UCSD-AML1 (cell line): ENCODE results near the gene ZBTB32.
A peak's percentile ranks its signal among the peaks of the same experiment; 100 is the strongest.

Experiments
- DNase-seq: peaks from one replicate; lab custom pipeline; 2025; ENCODE audit not compliant: unreplicated experiment; lab: John Stamatoyannopoulos, UW

Gene ZBTB32

GRCh38 chr19:35695895-35696422, 8.4 kb upstream of the ZBTB32 start:
- DNase-seq = no peak

DNA sequence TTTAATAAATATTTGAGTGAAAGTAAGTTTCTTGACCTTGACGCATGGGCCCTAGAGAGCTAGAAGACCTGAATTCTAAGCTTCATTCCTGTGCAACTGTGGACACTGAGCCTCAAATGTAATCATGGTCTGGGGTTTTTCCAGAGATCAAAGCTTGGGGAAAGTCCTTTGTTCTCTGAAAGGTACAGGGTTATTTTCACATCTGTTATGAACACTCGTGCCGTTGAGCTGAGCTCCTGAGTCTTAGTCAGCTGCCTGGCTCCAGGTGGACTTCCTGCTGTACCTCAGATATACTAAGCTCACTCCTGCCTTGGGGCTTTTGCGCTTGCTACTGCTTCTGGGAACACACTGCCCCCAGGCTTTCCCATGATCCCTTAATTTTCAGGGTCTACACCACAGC, 7.5 kb upstream of the ZBTB32 start:
- DNase-seq = no peak

- DNase-seq = peak; percentile 90
Observed at GRCh38 chr19:35702223-35703012, 1.9 kb upstream of the ZBTB32 start.

- no peak for DNase-seq
Observed at GRCh38 chr19:35703343-35703742, 1.0 kb upstream of the ZBTB32 start.

DNA sequence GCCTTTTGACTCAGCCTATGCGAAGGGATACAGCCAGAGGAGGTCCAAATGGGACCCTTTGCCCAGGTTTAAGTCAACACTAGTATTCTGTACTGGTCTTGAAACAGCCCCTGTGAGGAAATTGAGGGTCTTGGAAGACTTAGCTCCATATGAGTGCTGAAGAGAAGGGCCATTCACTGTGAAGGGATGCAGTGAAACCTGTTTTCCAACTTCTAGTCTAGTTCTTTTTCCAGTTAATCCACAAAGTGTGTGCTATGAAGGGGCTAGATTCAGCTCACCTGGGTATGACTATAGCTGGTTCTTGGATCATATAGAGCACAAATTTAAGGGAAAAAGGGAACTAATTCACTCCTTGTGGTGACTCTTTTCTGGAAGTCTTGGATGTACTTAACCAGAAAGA, 4.0 kb downstream of the ZBTB32 start:
- no peak for DNase-seq

- no peak for DNase-seq
Observed at GRCh38 chr19:35710784-35711723, 6.7 kb downstream of the ZBTB32 start.

DNA sequence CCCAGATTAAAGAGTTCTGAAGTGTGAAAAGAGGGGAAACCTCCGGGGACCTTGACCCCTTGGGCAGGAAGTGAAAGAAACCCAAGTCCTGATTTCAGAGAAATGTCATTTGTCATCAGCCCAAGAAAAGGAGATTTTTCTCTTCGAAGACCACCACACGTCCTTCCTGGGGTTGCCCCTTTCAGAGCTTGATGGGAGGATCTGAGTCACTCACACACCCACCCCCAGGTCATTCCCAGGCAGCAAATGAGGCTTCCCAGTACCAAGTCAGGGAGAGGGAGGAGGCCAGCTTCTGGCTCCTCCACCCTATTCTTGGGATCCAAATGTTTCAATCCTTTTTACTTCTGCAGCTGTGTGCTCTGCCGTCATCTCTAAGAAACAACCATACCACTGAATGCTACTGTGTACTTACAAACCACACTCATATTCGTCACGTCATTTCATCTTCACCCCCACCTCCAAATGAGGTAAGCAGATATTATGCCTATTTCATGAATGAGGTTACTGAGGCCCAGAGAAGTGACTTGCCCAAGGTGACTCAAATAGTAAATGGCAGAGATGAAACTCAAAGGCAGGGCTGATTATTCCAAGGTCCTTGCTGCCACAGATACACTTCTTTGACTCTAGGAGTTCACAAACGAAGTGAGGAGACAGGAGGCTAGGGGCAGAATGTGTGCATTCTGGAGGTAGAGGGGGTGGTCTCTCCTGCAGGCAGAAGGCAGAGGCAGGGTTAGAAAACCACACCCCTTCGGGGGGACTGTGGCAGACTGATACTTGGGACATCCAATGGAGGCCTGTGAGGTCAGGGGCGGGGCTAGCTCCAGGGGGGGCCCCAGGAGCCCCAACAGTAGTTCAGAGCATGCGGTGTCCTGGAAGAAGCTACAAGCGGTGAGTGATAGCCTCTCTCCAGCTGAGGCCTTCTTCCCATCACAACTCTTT, 8.5 kb downstream of the ZBTB32 start:
- DNase-seq = no peak

GRCh38 chr19:35713506-35713850, 9.1 kb downstream of the ZBTB32 start:
- no peak for DNase-seq

- no peak for DNase-seq
Observed at GRCh38 chr19:35713904-35714495, 9.6 kb downstream of the ZBTB32 start.

- no peak for DNase-seq
Observed at GRCh38 chr19:35714601-35715354, 10.4 kb downstream of the ZBTB32 start.

DNA sequence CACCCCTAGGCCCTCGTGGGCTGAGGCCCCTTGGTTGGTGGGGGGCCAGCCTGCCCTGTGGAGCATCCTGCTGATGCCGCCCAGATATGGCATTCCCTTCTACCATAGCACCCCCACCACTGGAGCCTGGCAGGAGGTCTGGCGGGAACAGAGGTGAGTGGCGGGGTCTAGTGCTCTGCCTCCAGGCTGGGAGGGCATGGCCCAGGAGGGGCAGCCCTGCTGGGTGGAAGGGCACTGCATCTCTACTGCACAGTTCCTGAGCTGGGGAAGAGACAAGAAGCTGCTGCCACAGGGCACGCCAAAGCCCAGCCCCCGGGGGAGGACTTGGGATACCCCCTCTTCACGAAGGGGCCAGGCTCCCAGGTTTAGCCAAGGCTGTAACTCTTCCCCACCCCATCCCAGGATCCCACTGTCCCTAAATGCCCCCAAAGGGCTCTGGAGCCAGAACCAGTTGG, 11.0 kb downstream of the ZBTB32 start:
- no peak for DNase-seq

DNA sequence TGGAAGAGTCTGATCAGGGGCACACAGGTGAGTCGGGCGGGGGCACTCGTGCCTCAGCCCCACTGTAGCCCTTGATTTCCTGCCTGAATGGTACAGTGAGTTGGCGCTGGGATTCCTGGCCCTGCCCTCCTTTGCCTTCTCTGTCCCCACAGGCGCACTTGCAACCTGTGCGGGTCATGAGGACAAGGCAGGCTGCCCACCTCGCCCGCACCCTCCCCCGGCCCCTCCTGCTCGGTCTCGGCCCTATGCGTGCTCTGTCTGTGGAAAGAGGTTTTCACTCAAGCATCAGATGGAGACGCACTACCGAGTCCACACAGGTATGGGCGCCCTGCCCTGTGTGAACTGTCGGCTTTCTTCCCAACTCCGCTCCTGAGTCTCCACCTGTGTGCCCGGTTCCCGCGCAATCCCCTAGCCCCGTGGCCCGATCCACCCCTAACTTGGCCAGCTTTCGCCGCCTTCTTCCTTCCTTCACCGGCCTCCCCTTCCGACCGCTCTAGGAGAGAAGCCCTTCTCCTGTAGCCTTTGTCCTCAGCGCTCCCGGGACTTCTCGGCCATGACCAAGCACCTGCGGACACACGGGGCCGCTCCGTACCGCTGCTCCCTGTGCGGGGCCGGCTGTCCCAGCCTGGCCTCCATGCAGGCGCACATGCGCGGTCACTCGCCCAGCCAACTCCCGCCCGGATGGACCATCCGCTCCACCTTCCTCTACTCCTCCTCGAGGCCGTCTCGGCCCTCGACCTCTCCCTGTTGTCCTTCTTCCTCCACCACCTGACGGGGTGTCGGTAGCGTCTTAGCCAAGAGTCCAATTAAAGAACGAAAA, 11.8 kb downstream of the ZBTB32 start:
- DNase-seq = no peak

DNA sequence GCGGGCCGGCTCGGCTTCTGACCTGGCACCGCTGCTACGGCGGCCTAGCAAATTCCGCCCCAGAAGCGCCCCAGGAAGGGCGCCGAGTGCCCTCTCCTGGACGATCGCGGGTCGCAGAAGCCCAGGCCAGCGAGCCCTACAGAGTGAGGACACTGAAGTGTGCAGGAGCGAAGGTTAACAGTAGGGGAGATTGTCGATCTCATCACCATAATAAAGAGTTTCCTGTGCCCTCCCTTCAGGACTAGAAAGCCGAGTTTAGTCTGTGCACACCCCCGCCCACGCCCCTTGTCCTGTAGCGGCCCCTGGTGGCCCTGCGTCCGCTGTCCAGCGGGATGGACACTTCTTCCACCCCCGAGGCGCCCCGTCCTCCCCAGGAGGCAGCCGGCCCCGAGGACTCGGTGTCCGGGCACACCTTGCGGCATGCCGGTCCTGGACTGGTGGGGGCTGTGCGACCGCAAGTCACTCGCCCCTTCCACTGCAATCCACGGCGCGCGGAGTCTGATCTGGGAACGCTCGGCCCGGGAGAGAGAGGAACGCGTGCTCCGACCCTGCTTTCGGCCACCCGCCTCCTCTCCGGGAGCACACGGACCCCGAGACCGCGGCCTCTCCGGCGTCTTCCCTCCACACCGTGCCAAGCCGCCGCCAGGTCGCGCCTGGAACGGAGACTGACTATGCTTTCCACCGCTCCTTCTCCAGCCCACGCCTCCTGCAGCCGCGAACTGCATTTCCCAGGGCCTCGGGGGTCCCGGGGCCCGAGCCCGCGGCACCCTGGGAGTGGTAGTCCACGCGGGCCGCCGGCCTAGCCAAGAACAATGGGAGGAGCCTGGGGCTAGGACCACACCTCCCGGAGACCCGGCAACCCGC, 12.7 kb downstream of the ZBTB32 start:
- DNase-seq = peak; percentile 84

DNA sequence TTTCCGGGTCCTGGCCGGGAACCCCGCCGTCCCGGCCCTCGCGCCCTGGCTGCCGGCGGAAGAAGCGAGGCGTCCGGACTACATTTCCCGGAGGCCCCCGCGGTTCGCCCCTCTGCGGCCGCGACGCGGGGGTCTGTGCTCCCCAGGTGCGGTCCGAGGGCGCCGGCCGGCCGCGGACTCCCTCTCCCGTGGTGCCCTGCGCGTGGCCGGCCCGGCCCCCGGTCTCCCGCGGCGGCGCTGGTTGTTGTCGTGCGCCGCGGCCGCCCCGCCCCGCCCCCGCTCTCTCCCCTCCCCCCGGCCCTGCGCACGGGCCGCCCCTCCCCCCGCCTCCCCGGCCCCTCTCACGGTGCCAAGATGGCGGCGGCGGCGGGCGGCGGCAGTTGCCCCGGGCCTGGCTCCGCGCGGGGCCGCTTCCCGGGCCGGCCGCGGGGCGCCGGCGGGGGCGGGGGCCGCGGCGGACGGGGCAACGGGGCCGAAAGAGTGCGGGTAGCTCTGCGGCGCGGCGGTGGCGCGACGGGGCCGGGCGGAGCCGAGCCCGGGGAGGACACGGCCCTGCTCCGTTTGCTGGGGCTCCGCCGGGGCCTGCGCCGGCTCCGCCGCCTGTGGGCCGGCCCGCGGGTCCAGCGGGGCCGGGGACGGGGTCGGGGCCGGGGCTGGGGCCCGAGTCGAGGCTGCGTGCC, 13.4 kb downstream of the ZBTB32 start, which contains the start of gene KMT2B:
TSS of gene KMT2B (plus strand) at position 339 of the 680 bp plus-strand sequence. CDS start at position 355, 16 bp downstream.
- peak; percentile 96 for DNase-seq

DNA sequence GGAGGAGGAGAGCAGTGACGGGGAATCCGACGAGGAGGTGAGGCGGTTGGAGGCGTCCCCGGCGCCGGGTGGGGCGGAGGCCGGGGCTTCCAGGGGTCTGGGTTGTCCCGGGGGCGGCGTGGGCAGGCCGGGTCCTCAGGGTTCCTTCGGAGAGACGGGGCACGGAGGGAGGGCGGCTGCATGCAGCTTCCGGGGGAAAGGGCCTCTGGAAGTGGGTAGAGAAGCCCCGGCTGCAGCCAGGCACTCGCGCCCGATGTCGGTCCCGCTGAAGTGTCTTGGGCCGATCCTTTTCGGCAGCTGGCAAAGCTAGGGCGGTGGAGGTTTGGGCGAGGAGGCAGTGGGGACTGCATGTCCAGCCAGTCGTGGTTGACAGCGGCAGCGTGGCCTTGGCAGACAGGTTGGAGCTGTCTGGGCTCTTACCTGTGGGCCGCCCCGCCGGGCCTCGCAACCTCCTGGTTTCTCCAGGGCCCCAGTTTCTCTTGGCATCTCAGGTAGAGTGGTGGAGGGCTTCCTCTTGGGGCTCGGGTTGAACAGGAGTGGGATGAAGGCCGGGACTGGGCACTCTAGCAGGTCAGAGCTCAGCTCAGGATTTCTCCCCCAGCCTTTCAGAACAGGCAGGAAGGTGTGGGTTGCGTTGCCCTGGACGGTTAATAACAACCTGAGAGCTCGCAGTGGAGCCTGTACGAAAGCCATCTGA, 14.1 kb downstream of the ZBTB32 start:
- DNase-seq = peak; percentile 48

GRCh38 chr19:35719402-35720162, 15.2 kb downstream of the ZBTB32 start:
- DNase-seq = no peak
